ENCODE results near the gene ITGA1. TPM values are rescaled to one million over a fixed set of nuclear protein-coding genes. Genes with fewer than 3 reads are reported as not detected.

ITGA1 gene
- total and polyA plus RNA-seq, 2 donors (not counting 1 experiment from before 2014, with no cell fraction given) = 0.74 TPM; not detected in 1

GRCh38 chr5:52854301-52854700, 66.6 kb downstream of the ITGA1 start:
- DNase-seq (no peak), ATAC-seq (ENCODE audit: low read depth) (no peak)
- Histone ChIP-seq H3K9ac (ENCODE audit: low read length) (no peak overlapping the region), H3K27me3 (replicated peaks in 1 of 4; ENCODE audit: control extremely low read depth in 1 of 4, control insufficient read depth in 3 of 4, insufficient read depth in 4 of 4, low read length in 3 of 4) (peaks cover 0 to 5% (median 0%) of the 10 kb centered on the region in 4 experiments), H2AFZ (ENCODE audit: insufficient read depth, low read depth, low read length, poor library complexity, severe bottlenecking) (no peak overlapping the region), H3K4me1 (ENCODE audit: control insufficient read depth in 2 of 2, insufficient read depth in 2 of 2, low read length in 2 of 2) (no peaks in the 10 kb centered on the region), H3K36me3 (replicated peaks in 1 of 2; ENCODE audit: control extremely low read depth in 1 of 2, control insufficient read depth in 1 of 2, extremely low read depth in 1 of 2, insufficient read depth in 2 of 2, low read length in 1 of 2) (no peaks in the 10 kb centered on the region), H3K4me2 (replicated peaks; ENCODE audit: low read depth, low read length, poor library complexity, severe bottlenecking) (no peak overlapping the region), H3K27ac (ENCODE audit: low read length in 2 of 2) (no peak overlapping the region), H3K4me3 (ENCODE audit: control extremely low read depth in 1 of 5, extremely low read depth in 1 of 5, insufficient read depth in 1 of 5, low read depth in 2 of 5, low read length in 4 of 5) (no peak overlapping the region), H3K79me2 (ENCODE audit: control insufficient read depth, insufficient read depth, low read length) (no peaks in the 10 kb centered on the region), H4K20me1 (ENCODE audit: control insufficient read depth, insufficient read depth, low read length, poor library complexity, severe bottlenecking) (no peaks in the 10 kb centered on the region), H3K9me3 (ENCODE audit: control extremely low read depth in 1 of 3, control insufficient read depth in 2 of 3, insufficient read depth in 1 of 3, low read length in 2 of 3) (no peaks in the 10 kb centered on the region)
- intact Hi-C loops (cut with micrococcal nuclease) = no loop called here
- H3K27ac Mint-ChIP-seq = no peak overlapping the region
- ChIA-PET POLR2A (no interaction called here), CTCF (no interaction called here)
- H3K27me3 Mint-ChIP-seq = no peaks in the 10 kb centered on the region
- no peaks in the 10 kb centered on the region for H3K9me3 Mint-ChIP-seq (ENCODE audit: insufficient read depth)
- no CpG with 5 or more reads among the region's 2 CpGs for WGBS (ENCODE audit: insufficient coverage)
- H3K4me3 Mint-ChIP-seq = no peak overlapping the region
- no peaks in the 10 kb centered on the region for H3K4me1 Mint-ChIP-seq
- no peak for TF ChIP-seq EZH2 (IDR thresholded peaks at IDR 0.05; ENCODE audit: borderline replicate concordance, insufficient read depth, low read depth, low read length, poor library complexity, severe bottlenecking)

GRCh38 chr5:52854949-52855348, 67.2 kb downstream of the ITGA1 start:
- intact Hi-C loops (cut with micrococcal nuclease) = no loop called here
- TF ChIP-seq CTCF (IDR thresholded peaks at IDR 0.05) (no peak), EZH2 (IDR thresholded peaks at IDR 0.05; ENCODE audit: borderline replicate concordance, insufficient read depth, low read depth, low read length, poor library complexity, severe bottlenecking) (no peak)
- DNase-seq = no peak
- ATAC-seq (ENCODE audit: low read depth) = no peak
- ChIA-PET CTCF (no interaction called here), POLR2A (no interaction called here)
- no peaks in the 10 kb centered on the region for H3K4me1 Mint-ChIP-seq
- Histone ChIP-seq H4K20me1 (ENCODE audit: control insufficient read depth, insufficient read depth, low read length, poor library complexity, severe bottlenecking) (no peaks in the 10 kb centered on the region), H3K36me3 (replicated peaks in 1 of 2; ENCODE audit: control extremely low read depth in 1 of 2, control insufficient read depth in 1 of 2, extremely low read depth in 1 of 2, insufficient read depth in 2 of 2, low read length in 1 of 2) (no peaks in the 10 kb centered on the region), H3K4me1 (ENCODE audit: control insufficient read depth in 2 of 2, insufficient read depth in 2 of 2, low read length in 2 of 2) (no peaks in the 10 kb centered on the region), H3K4me2 (replicated peaks; ENCODE audit: low read depth, low read length, poor library complexity, severe bottlenecking) (no peak overlapping the region), H3K79me2 (ENCODE audit: control insufficient read depth, insufficient read depth, low read length) (no peaks in the 10 kb centered on the region), H3K4me3 (ENCODE audit: control extremely low read depth in 1 of 5, extremely low read depth in 1 of 5, insufficient read depth in 1 of 5, low read depth in 2 of 5, low read length in 4 of 5) (no peak overlapping the region), H3K27ac (ENCODE audit: low read length in 2 of 2) (no peak overlapping the region), H2AFZ (ENCODE audit: insufficient read depth, low read depth, low read length, poor library complexity, severe bottlenecking) (no peak overlapping the region), H3K9me3 (ENCODE audit: control extremely low read depth in 1 of 3, control insufficient read depth in 2 of 3, insufficient read depth in 1 of 3, low read length in 2 of 3) (no peaks in the 10 kb centered on the region), H3K9ac (ENCODE audit: low read length) (no peak overlapping the region), H3K27me3 (replicated peaks in 1 of 4; ENCODE audit: control extremely low read depth in 1 of 4, control insufficient read depth in 3 of 4, insufficient read depth in 4 of 4, low read length in 3 of 4) (peaks cover 0 to 5% (median 0%) of the 10 kb centered on the region in 4 experiments)
- no peak overlapping the region for H3K4me3 Mint-ChIP-seq
- no peaks in the 10 kb centered on the region for H3K27me3 Mint-ChIP-seq
- no CpG with 5 or more reads among the region's 2 CpGs for WGBS (ENCODE audit: insufficient coverage)
- no peaks in the 10 kb centered on the region for H3K9me3 Mint-ChIP-seq (ENCODE audit: insufficient read depth)
- no peak overlapping the region for H3K27ac Mint-ChIP-seq

Data from B cell (primary cell).